ENCODE data around the gene PON1.

The PON1 gene

GRCh38 chr7:95264363-95264891 lies 59.9 kb downstream of the PON1 start:
- no peaks in the 10 kb centered on the region for H3K36me3 ChIP-seq
- no peak for DNase-seq
- TF ChIP-seq CTCF (IDR thresholded peaks at IDR 0.05; ENCODE audit: low read depth, low read length) = no peak
- H3K4me3 ChIP-seq (ENCODE audit: low read depth, low read length) = no peak overlapping the region
- no peaks in the 10 kb centered on the region for H3K4me1 ChIP-seq
- no peaks in the 10 kb centered on the region for H3K27me3 ChIP-seq
- H3K9me3 ChIP-seq = no peaks in the 10 kb centered on the region

GRCh38 chr7:95263785-95264362 lies 60.5 kb downstream of the PON1 start:
- Histone ChIP-seq H3K36me3 (no peaks in the 10 kb centered on the region), H3K4me1 (no peaks in the 10 kb centered on the region), H3K27me3 (no peaks in the 10 kb centered on the region), H3K9me3 (no peaks in the 10 kb centered on the region), H3K4me3 (ENCODE audit: low read depth, low read length) (no peak overlapping the region)
- DNase-seq = no peak
- TF ChIP-seq CTCF (IDR thresholded peaks at IDR 0.05; ENCODE audit: low read depth, low read length) = no peak

GRCh38 chr7:95262875-95263274 lies 61.5 kb downstream of the PON1 start:
- Histone ChIP-seq H3K4me1 (no peaks in the 10 kb centered on the region), H3K36me3 (no peaks in the 10 kb centered on the region), H3K9me3 (no peaks in the 10 kb centered on the region), H3K27me3 (no peaks in the 10 kb centered on the region), H3K4me3 (ENCODE audit: low read depth, low read length) (no peak overlapping the region)
- no peak for DNase-seq
- no peak for TF ChIP-seq CTCF (IDR thresholded peaks at IDR 0.05; ENCODE audit: low read depth, low read length)

GRCh38 chr7:95261895-95262415 lies 62.4 kb downstream of the PON1 start:
- no peak overlapping the region for H3K4me3 ChIP-seq (ENCODE audit: low read depth, low read length)
- no peak for TF ChIP-seq CTCF (IDR thresholded peaks at IDR 0.05; ENCODE audit: low read depth, low read length)
- DNase-seq = no peak
- H3K4me1 ChIP-seq = no peaks in the 10 kb centered on the region
- no peaks in the 10 kb centered on the region for H3K36me3 ChIP-seq
- H3K9me3 ChIP-seq = no peaks in the 10 kb centered on the region
- no peaks in the 10 kb centered on the region for H3K27me3 ChIP-seq

GRCh38 chr7:95255691-95256090 lies 68.6 kb downstream of the PON1 start:
- H3K4me1 ChIP-seq = no peaks in the 10 kb centered on the region
- H3K4me3 ChIP-seq (ENCODE audit: low read depth, low read length) = no peak overlapping the region
- no peaks in the 10 kb centered on the region for H3K9me3 ChIP-seq
- no peaks in the 10 kb centered on the region for H3K27me3 ChIP-seq
- DNase-seq = no peak
- no peak for TF ChIP-seq CTCF (IDR thresholded peaks at IDR 0.05; ENCODE audit: low read depth, low read length)
- H3K36me3 ChIP-seq = no peaks in the 10 kb centered on the region

- Histone ChIP-seq H3K4me3 (ENCODE audit: low read depth, low read length) (no peak overlapping the region), H3K36me3 (no peaks in the 10 kb centered on the region), H3K27me3 (no peaks in the 10 kb centered on the region), H3K4me1 (no peaks in the 10 kb centered on the region), H3K9me3 (no peaks in the 10 kb centered on the region)
- DNase-seq = no peak
- no peak for TF ChIP-seq CTCF (IDR thresholded peaks at IDR 0.05; ENCODE audit: low read depth, low read length)
Measured at GRCh38 chr7:95253986-95254385, 70.3 kb downstream of the PON1 start.
